ENCODE measurements around the gene GALNT5. TPM values are rescaled to one million over a fixed set of nuclear protein-coding genes. Genes with fewer than 3 reads are reported as not detected.

The GALNT5 gene
- polyA plus RNA-seq, 3 donors = not detected

- Histone ChIP-seq H3K27me3 (ENCODE audit: control insufficient read depth in 2 of 2, insufficient read depth in 2 of 2, low read length in 2 of 2) (no peaks in the 10 kb centered on the region), H4K20me1 (ENCODE audit: insufficient read depth, low read length) (no peaks in the 10 kb centered on the region), H3K4me3 (replicated peaks in 1 of 3; ENCODE audit: low read depth in 2 of 3, low read length in 3 of 3) (no peak overlapping the region), H3K4me2 (replicated peaks; ENCODE audit: extremely low read depth, low read length, poor library complexity, severe bottlenecking) (no peak overlapping the region), H3K9ac (ENCODE audit: insufficient read depth, low read length, poor library complexity, severe bottlenecking) (no peak overlapping the region), H3K4me1 (ENCODE audit: control insufficient read depth in 1 of 2, insufficient read depth in 2 of 2, low read length in 2 of 2) (no peaks in the 10 kb centered on the region), H3K9me3 (replicated peaks in 1 of 2; ENCODE audit: control insufficient read depth in 1 of 2, insufficient read depth in 1 of 2, low read length in 2 of 2) (no peaks in the 10 kb centered on the region), H3K79me2 (ENCODE audit: insufficient read depth, low read length) (no peaks in the 10 kb centered on the region), H2AFZ (ENCODE audit: insufficient read depth, low read depth, low read length, poor library complexity, severe bottlenecking) (no peak overlapping the region), H3K27ac (ENCODE audit: low read depth in 1 of 2, low read length in 2 of 2) (no peak overlapping the region), H3K36me3 (replicated peaks in 1 of 2; ENCODE audit: control insufficient read depth in 1 of 2, insufficient read depth in 2 of 2, low read length in 2 of 2) (no peaks in the 10 kb centered on the region)
- no peak for DNase-seq
- no peak for TF ChIP-seq CTCF (IDR thresholded peaks at IDR 0.05)
- Mint-ChIP-seq H3K36me3 (no peaks in the 10 kb centered on the region), H3K9me3 (no peaks in the 10 kb centered on the region), H3K27ac (no peak overlapping the region), H3K27me3 (ENCODE audit: low read depth in 3 of 3) (no peaks in the 10 kb centered on the region), H3K4me3 (no peak overlapping the region), H3K4me1 (peaks cover 7% of the 10 kb centered on the region)
- intact Hi-C loops (cut with micrococcal nuclease) = no loop called here
- no CpG with 5 or more reads among the region's 4 CpGs for WGBS (ENCODE audit: insufficient coverage)
These were observed 8.3 kb downstream of the GALNT5 start for GRCh38 chr2:157265825-157266224.

DNA sequence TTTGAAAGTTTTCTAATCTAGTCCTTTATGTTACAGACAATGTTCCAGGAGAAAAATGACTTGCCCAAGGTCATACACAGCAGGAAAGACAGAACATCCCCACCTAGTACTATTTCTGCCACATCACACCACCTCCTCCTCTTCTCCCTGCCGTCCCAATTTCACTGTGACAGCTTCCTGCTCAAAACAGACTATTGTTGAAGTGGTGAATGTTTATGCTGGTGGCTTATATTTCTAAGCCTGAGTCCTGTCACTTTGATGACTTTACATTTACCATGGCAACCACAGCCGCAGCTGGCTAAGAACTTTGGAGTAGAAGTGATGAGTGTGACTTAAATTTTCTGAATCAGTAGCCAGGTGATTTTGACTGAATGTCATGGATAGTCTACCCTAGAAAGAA, 10.0 kb downstream of the GALNT5 start:
- WGBS (ENCODE audit: insufficient coverage) = no CpG with 5 or more reads among the region's 2 CpGs
- no peaks in the 10 kb centered on the region for H3K79me2 ChIP-seq (ENCODE audit: insufficient read depth, low read length)
- H3K36me3 Mint-ChIP-seq = no peaks in the 10 kb centered on the region

More for the DNA sequence above, 10.0 kb downstream of the GALNT5 start:
- no peaks in the 10 kb centered on the region for H3K9me3 ChIP-seq (replicated peaks in 1 of 2; ENCODE audit: control insufficient read depth in 1 of 2, insufficient read depth in 1 of 2, low read length in 2 of 2)
- no peak overlapping the region for H3K27ac Mint-ChIP-seq
- H3K27me3 Mint-ChIP-seq (ENCODE audit: low read depth in 3 of 3) = peaks cover 0 to 2% (median 0%) of the 10 kb centered on the region in 3 donors
- peaks cover 3% of the 10 kb centered on the region for H3K4me1 Mint-ChIP-seq
- no peaks in the 10 kb centered on the region for H4K20me1 ChIP-seq (ENCODE audit: insufficient read depth, low read length)
- no peak overlapping the region for H3K9ac ChIP-seq (ENCODE audit: insufficient read depth, low read length, poor library complexity, severe bottlenecking)
- no peaks in the 10 kb centered on the region for H3K36me3 ChIP-seq (replicated peaks in 1 of 2; ENCODE audit: control insufficient read depth in 1 of 2, insufficient read depth in 2 of 2, low read length in 2 of 2)
- H3K27ac ChIP-seq (ENCODE audit: low read depth in 1 of 2, low read length in 2 of 2) = no peak overlapping the region
- H3K4me2 ChIP-seq (replicated peaks; ENCODE audit: extremely low read depth, low read length, poor library complexity, severe bottlenecking) = no peak overlapping the region
- no peak overlapping the region for H3K4me3 Mint-ChIP-seq
- intact Hi-C loops (cut with micrococcal nuclease) = no loop called here
- H3K4me3 ChIP-seq (replicated peaks in 1 of 3; ENCODE audit: low read depth in 2 of 3, low read length in 3 of 3) = no peak overlapping the region
- H3K4me1 ChIP-seq (ENCODE audit: control insufficient read depth in 1 of 2, insufficient read depth in 2 of 2, low read length in 2 of 2) = no peaks in the 10 kb centered on the region
- peaks cover 0 to 2% (median 0%) of the 10 kb centered on the region in 7 donors for H3K9me3 Mint-ChIP-seq
- DNase-seq = no peak
- no peak for TF ChIP-seq CTCF (IDR thresholded peaks at IDR 0.05)
- H3K27me3 ChIP-seq (ENCODE audit: control insufficient read depth in 2 of 2, insufficient read depth in 2 of 2, low read length in 2 of 2) = no peaks in the 10 kb centered on the region
- no peak overlapping the region for H2AFZ ChIP-seq (ENCODE audit: insufficient read depth, low read depth, low read length, poor library complexity, severe bottlenecking)
